Karpas-422 (cell line): ENCODE results near the gene TM2D1. TPM values are rescaled to one million over a fixed set of nuclear protein-coding genes. Genes with fewer than 3 reads are reported as not detected.
A peak's percentile ranks its signal among the peaks of the same experiment; 100 is the strongest.
"Not testable (repeated sequence)": the region's sequence is repeated elsewhere in the genome, so short reads cannot be mapped to it uniquely, and the experiment has no call there.

Source experiments
- DNase-seq: peaks from one replicate; pipeline ENCODE4 v3.0.0-alpha.2; 2015
- H2AFZ ChIP-seq: fragments of 200-600 bp; sonication (generic); 2 replicates; pipeline ENCODE4 v1.6.1; 2014; ENCODE audit warnings: antibody characterized with exemption, low read length, mixed read lengths
- H3K27ac ChIP-seq: fragments of 200-600 bp; sonication (generic); 2 replicates; pipeline ENCODE4 v1.5.1; 2014; ENCODE audit warnings: mild to moderate bottlenecking, low read length, moderate library complexity
- H3K27me3 ChIP-seq: fragments of 200-600 bp; sonication (generic); 2 replicates; pipeline ENCODE4 v1.6.1; 2014; ENCODE audit warnings: low read length, mixed read lengths
- H3K36me3 ChIP-seq: fragments of 200-600 bp; sonication (generic); 2 replicates; pipeline ENCODE4 v1.6.1; 2014; ENCODE audit warnings: low read length, mixed read lengths; ENCODE audit not compliant: insufficient read depth
- H3K4me1 ChIP-seq: fragments of 200-600 bp; sonication (generic); 2 replicates; pipeline ENCODE4 v1.6.1; 2014; ENCODE audit warnings: mild to moderate bottlenecking, low read length, mixed read lengths
- H3K4me2 ChIP-seq: fragments of 200-600 bp; sonication (generic); 2 replicates; pipeline ENCODE4 v1.6.1; 2014; ENCODE audit warnings: low read length, low read depth, mild to moderate bottlenecking; ENCODE audit not compliant: poor library complexity, severe bottlenecking
- H3K4me3 ChIP-seq: fragments of 200-600 bp; sonication (generic); 2 replicates; pipeline ENCODE4 v1.5.1; 2014; ENCODE audit warnings: mild to moderate bottlenecking, antibody characterized with exemption, low read length, mixed read lengths
- H3K79me2 ChIP-seq: fragments of 200-600 bp; sonication (generic); 2 replicates; pipeline ENCODE4 v1.6.1; 2014; ENCODE audit warnings: mild to moderate bottlenecking, low read length, mixed read lengths
- H3K9ac ChIP-seq: fragments of 200-600 bp; sonication (generic); 2 replicates; pipeline ENCODE4 v1.6.0; 2014; ENCODE audit warnings: low read length
- H3K9me2 ChIP-seq: fragments of 200-600 bp; sonication (generic), shearing (Covaris generic); replicated peaks from 2 replicates; pipeline ENCODE4 v1.6.0; 2014; ENCODE audit warnings: mild to moderate bottlenecking, low read length, moderate library complexity; ENCODE audit not compliant: insufficient read depth
- H3K9me3 ChIP-seq: fragments of 300-700, 200-600 bp; sonication (generic); 2 replicates; pipeline ENCODE4 v1.6.1; 2014; ENCODE audit warnings: low read length, mixed read lengths
- H4K20me1 ChIP-seq: fragments of 200-600 bp; sonication (generic); 2 replicates; pipeline ENCODE4 v1.6.1; 2014; ENCODE audit warnings: mild to moderate bottlenecking, antibody characterized with exemption, low read length, low read depth; ENCODE audit not compliant: insufficient read depth
- total RNA-seq: library from RNA; depleted of rRNA; stranded (reverse); fragments of >200 nt; shearing (Covaris generic); gene quantifications from 2 replicates; pipeline ENCODE4 v1.2.3, GENCODE V29; 2014; ENCODE audit warnings: low replicate concordance

TM2D1 gene
- total RNA-seq, 1 experiment from 2014 or later: 67.3 TPM

GRCh38 chr1:61732726-61733125 is 7.8 kb upstream of the TM2D1 start:
- Histone ChIP-seq H3K4me2 (no peak overlapping the region), H3K4me3 (no peak overlapping the region), H3K9me3 (no peaks in the 10 kb centered on the region), H4K20me1 (no peaks in the 10 kb centered on the region), H3K9ac (no peak overlapping the region), H3K4me1 (no peaks in the 10 kb centered on the region), H3K36me3 (no peaks in the 10 kb centered on the region), H3K27ac (no peak overlapping the region), H3K9me2 (no peaks in the 10 kb centered on the region), H2AFZ (no peak overlapping the region), H3K79me2 (no peaks in the 10 kb centered on the region), H3K27me3 (no peaks in the 10 kb centered on the region)
- no peak for DNase-seq

- H3K79me2 ChIP-seq, DNase-seq: not testable (repeated sequence)
Observed at GRCh38 chr1:61730679-61731078, 5.7 kb upstream of the TM2D1 start.

GRCh38 chr1:61727544-61727943 is 2.6 kb upstream of the TM2D1 start:
- Histone ChIP-seq H3K79me2 (peaks cover 24% of the 10 kb centered on the region), H3K27me3 (no peaks in the 10 kb centered on the region), H3K9me2 (no peaks in the 10 kb centered on the region), H3K4me1 (peaks cover 24% of the 10 kb centered on the region), H2AFZ (no peak overlapping the region), H3K9ac (no peak overlapping the region), H3K9me3 (no peaks in the 10 kb centered on the region), H3K4me2 (no peak overlapping the region), H3K36me3 (peaks cover under 1% of the 10 kb centered on the region; the same call in 1 of the 2 replicates), H3K4me3 (no peak overlapping the region), H4K20me1 (no peaks in the 10 kb centered on the region), H3K27ac (no peak overlapping the region)
- no peak for DNase-seq

More at GRCh38 chr1:61730679-61731078, 5.7 kb upstream of the TM2D1 start:
- H3K27me3 ChIP-seq, H2AFZ ChIP-seq, H4K20me1 ChIP-seq, H3K9me2 ChIP-seq, H3K9ac ChIP-seq, H3K4me3 ChIP-seq, H3K9me3 ChIP-seq, H3K36me3 ChIP-seq, H3K4me1 ChIP-seq, H3K27ac ChIP-seq, H3K4me2 ChIP-seq: not testable (repeated sequence)

GRCh38 chr1:61724506-61724812 is 482 bp downstream of the TM2D1 start:
- H3K4me1 ChIP-seq: peaks cover 24% of the 10 kb centered on the region
- H3K4me2 ChIP-seq: peak overlapping the region; percentile 96
- H3K79me2 ChIP-seq: peaks cover 53% of the 10 kb centered on the region

GRCh38 chr1:61718996-61719663 is 5.8 kb downstream of the TM2D1 start:
- not testable (repeated sequence) for DNase-seq, H3K9ac ChIP-seq, H3K9me3 ChIP-seq, H2AFZ ChIP-seq, H3K36me3 ChIP-seq, H3K4me2 ChIP-seq, H3K4me3 ChIP-seq, H3K27ac ChIP-seq, H3K9me2 ChIP-seq, H4K20me1 ChIP-seq, H3K27me3 ChIP-seq
- H3K79me2 ChIP-seq: peaks cover 90% of the 10 kb centered on the region
- H3K4me1 ChIP-seq: peaks cover 13% of the 10 kb centered on the region

More at GRCh38 chr1:61724506-61724812, 482 bp downstream of the TM2D1 start:
- Histone ChIP-seq H3K9me2 (no peaks in the 10 kb centered on the region), H4K20me1 (no peaks in the 10 kb centered on the region), H3K36me3 (peaks cover 3% of the 10 kb centered on the region; the same call in 1 of the 2 replicates), H2AFZ (peak overlapping the region; percentile 96), H3K4me3 (peak overlapping the region; percentile 96), H3K27me3 (no peaks in the 10 kb centered on the region), H3K9me3 (no peaks in the 10 kb centered on the region), H3K9ac (peak overlapping the region; percentile 95), H3K27ac (peak overlapping the region; percentile 55)
- DNase-seq: peak; percentile 49

GRCh38 chr1:61711969-61712368 is 13.0 kb downstream of the TM2D1 start:
- H3K9me2 ChIP-seq: no peaks in the 10 kb centered on the region
- H2AFZ ChIP-seq: no peak overlapping the region
- no peak overlapping the region for H3K4me3 ChIP-seq
- no peak overlapping the region for H3K9ac ChIP-seq
- H3K4me2 ChIP-seq: no peak overlapping the region
- H3K27me3 ChIP-seq: no peaks in the 10 kb centered on the region
- no peak for DNase-seq
- no peak overlapping the region for H3K27ac ChIP-seq
- no peaks in the 10 kb centered on the region for H3K9me3 ChIP-seq
- no peaks in the 10 kb centered on the region for H3K4me1 ChIP-seq
- H3K79me2 ChIP-seq: peaks cover 83% of the 10 kb centered on the region
- H3K36me3 ChIP-seq: peaks cover 15% of the 10 kb centered on the region; the same call in 1 of the 2 replicates
- H4K20me1 ChIP-seq: 0 out of 2 replicates have a peak, but pooled peaks cover 5% of the 10 kb centered on the region

- not testable (repeated sequence) for H3K9me3 ChIP-seq, H3K9me2 ChIP-seq, DNase-seq, H3K4me3 ChIP-seq, H3K4me1 ChIP-seq, H2AFZ ChIP-seq, H3K4me2 ChIP-seq, H4K20me1 ChIP-seq, H3K9ac ChIP-seq, H3K27me3 ChIP-seq, H3K27ac ChIP-seq
- Histone ChIP-seq H3K36me3 (peaks cover 15% of the 10 kb centered on the region; the same call in 1 of the 2 replicates), H3K79me2 (peaks cover 77% of the 10 kb centered on the region)
Observed at GRCh38 chr1:61711257-61711656, 13.7 kb downstream of the TM2D1 start.

GRCh38 chr1:61709908-61710289 is 15.0 kb downstream of the TM2D1 start:
- Histone ChIP-seq H3K4me1 (no peaks in the 10 kb centered on the region), H3K9me2 (no peaks in the 10 kb centered on the region), H3K9me3 (no peaks in the 10 kb centered on the region), H3K4me3 (no peak overlapping the region), H3K4me2 (no peak overlapping the region), H4K20me1 (0 out of 2 replicates have a peak, but pooled peaks cover 5% of the 10 kb centered on the region), H3K27ac (no peak overlapping the region), H3K36me3 (peaks cover 18% of the 10 kb centered on the region; the same call in 1 of the 2 replicates), H3K79me2 (peaks cover 70% of the 10 kb centered on the region), H3K27me3 (no peaks in the 10 kb centered on the region), H3K9ac (no peak overlapping the region), H2AFZ (no peak overlapping the region)
- DNase-seq: no peak
